SK-N-SH treated with all-trans-retinoic acid at 6 μM for 48 hours (cell line): ENCODE results near the gene PARD3.

Experiments
- BACH2 ChIP-seq: fragments of 250-450 bp; sonication (Bioruptor Pico); IDR thresholded peaks from 2 replicates; pipeline ENCODE4 v1.9.0; 2021; ENCODE audit warnings: mild to moderate bottlenecking, borderline replicate concordance
- CSDC2 ChIP-seq: fragments of 250-450 bp; sonication (Bioruptor Pico); IDR thresholded peaks from 2 replicates; pipeline ENCODE4 v1.5.0; 2020; ENCODE audit warnings: mild to moderate bottlenecking, moderate library complexity
- ISL1 ChIP-seq: fragments of 250-450 bp; sonication (Bioruptor Pico); IDR thresholded peaks from 2 replicates; pipeline ENCODE4 v2.1.2; 2022; ENCODE audit warnings: mild to moderate bottlenecking, moderate library complexity
- SNAI2 ChIP-seq: fragments of 250-450 bp; sonication (Bioruptor Pico); IDR thresholded peaks from 2 replicates; pipeline ENCODE4 v1.5.0; 2020; ENCODE audit warnings: mild to moderate bottlenecking, moderate library complexity

DNA sequence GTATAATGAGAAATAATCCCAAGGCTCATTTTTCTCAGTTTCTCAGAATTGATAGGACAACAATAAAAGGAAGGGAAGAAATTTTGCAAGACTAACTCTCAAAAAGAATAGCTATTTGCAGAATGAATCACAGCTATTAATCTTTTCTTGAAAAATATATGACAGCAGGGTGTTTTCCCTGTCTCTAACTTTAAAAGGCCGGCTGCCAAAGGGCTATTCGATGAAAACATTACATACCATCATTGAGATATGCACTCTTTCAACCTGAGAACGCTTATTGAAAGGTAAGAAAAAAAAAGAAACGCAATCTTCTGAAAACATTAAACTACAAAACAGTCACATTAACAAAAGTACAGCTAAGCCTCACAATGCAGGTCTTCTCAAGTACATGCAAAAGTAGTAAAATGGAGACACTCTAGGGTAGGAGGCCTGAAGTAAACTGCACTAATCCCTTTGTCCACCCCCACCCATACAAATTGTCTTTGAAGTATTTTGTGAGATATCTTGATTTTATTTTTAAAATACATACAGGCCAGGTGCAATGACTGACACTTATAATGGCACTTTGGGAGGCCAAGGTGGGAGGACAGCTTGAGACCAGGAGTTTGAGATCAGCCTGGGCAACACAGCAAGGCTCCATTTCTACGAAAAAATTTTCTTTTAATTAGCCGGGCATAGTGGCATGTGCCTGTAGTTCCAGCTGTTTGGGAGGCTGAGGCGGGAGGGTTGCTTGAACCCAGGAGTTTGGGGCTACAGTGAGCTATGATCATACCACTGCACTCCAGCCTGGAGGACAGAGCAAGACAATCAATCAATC, 83.0 kb downstream of the PARD3 start:
- peak; percentile 68 for TF ChIP-seq ISL1 (CRISPR knock-in tag)
- TF ChIP-seq SNAI2 = no peak
- no peak for TF ChIP-seq CSDC2 (CRISPR knock-in tag)
- no peak for TF ChIP-seq BACH2
